Measurements from ENCODE around the gene ATP6V0A1.
"Not testable (repeated sequence)": the region's sequence is repeated elsewhere in the genome, so short reads cannot be mapped to it uniquely, and the experiment has no call there.

DNA sequence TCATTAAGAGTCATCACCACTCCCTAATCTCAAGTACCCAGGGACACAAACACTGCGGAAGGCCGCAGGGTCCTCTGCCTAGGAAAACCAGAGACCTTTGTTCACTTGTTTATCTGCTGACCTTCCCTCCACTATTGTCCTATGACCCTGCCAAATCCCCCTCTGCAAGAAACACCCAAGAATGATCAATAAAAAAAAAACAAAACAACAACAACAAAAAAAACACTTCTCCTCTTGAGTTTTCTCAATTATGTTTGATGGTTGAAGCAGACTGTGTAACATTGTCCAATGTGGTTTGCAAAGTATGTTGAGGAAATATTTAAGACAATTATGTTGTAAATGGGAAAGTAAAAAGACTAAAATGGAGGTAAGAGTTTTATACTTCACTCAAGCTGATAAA lies 8.8 kb upstream of the ATP6V0A1 start:
- TF ChIP-seq, protein P1, sequence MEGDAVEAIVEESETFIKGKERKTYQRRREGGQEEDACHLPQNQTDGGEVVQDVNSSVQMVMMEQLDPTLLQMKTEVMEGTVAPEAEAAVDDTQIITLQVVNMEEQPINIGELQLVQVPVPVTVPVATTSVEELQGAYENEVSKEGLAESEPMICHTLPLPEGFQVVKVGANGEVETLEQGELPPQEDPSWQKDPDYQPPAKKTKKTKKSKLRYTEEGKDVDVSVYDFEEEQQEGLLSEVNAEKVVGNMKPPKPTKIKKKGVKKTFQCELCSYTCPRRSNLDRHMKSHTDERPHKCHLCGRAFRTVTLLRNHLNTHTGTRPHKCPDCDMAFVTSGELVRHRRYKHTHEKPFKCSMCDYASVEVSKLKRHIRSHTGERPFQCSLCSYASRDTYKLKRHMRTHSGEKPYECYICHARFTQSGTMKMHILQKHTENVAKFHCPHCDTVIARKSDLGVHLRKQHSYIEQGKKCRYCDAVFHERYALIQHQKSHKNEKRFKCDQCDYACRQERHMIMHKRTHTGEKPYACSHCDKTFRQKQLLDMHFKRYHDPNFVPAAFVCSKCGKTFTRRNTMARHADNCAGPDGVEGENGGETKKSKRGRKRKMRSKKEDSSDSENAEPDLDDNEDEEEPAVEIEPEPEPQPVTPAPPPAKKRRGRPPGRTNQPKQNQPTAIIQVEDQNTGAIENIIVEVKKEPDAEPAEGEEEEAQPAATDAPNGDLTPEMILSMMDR (IDR thresholded peaks at IDR 0.05), result not testable (repeated sequence)
- TF ChIP-seq POLR2A (IDR thresholded peaks at IDR 0.05), result not testable (repeated sequence)
